NCI-H2196 treated with DMSO at 0.1 percent for 48 hours (cell line): ENCODE data around the gene MEF2C.
"Not testable (repeated sequence)": the region's sequence is repeated elsewhere in the genome, so short reads cannot be mapped to it uniquely, and the experiment has no call there.

Source experiments
- DNase-seq: peaks from one replicate; lab custom pipeline; 2025; ENCODE audit not compliant: unreplicated experiment; lab: John Stamatoyannopoulos, UW

MEF2C gene

DNA sequence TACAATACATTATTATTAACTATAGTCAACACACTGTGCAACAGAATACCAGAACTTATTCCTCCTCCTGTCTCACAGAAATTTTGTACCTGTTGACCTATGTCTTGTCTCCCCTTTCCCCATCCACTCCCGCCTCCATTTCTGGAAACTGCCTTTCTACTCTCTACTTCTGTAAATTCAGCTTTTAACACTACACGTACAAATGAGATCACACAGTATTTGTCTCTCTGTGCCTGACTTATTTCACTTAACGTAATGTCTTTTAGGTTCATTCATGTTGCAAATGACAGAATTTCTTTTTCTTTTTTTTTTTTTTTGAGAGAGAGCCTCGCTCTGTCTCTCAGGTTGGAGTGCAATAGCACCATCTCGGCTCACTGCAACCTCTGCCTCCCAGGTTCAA is 19.5 kb downstream of the MEF2C start:
- DNase-seq, result no peak

DNA sequence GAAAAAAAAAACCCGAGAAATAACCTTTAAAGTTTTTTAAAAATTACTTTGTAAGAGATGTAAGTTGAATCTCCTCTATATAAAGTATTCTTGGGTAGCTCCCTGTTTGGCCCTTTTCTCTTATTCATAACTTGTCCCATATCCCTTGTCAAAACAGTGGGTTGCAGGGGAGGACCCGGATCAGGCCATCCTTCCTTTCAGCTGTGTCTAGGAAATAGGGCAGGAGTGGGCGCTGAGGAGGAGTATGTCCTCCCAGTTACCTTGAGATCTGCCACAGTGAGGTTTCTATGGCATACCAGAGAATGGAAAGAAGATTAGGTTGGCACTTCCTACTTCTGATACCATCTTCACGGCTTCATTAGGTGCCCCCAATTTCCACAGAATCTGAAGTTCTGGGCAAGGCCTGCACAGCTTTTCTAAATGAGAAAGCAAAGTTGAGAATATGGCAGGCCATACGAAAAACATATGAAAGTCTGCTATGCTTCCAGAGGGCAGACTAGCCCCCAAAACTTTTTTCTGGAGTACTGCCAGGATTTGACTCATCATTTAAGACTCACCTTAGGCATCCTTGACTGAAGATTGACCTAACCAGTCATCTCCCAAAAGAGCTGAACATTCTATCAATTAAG is 20.3 kb downstream of the MEF2C start:
- no peak for DNase-seq

- DNase-seq, result no peak
Observed at GRCh38 chr5:88861231-88861630, 21.8 kb downstream of the MEF2C start.

- no peak for DNase-seq
Observed at GRCh38 chr5:88860501-88860900, 22.5 kb downstream of the MEF2C start.

DNA sequence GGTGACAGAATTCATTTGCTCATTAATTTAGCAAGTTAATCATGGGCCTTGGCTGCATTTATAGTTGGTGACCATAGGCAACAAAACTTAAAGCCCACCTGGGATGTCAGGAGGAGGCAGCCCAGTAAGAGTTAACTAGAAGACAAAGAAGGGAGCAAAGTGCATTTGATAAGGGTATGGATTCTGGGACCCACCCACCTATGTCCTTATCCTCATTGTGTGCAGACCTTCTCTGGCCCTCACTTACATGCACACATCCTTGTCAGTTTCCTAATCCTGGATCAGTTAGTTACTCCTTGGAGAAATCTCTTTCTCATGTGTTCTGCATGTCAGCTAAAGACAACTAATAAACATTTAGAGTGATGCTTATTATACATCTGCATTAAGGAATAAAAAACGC is 24.6 kb downstream of the MEF2C start:
- DNase-seq, result no peak

GRCh38 chr5:88856381-88856780 is 26.6 kb downstream of the MEF2C start:
- not testable (repeated sequence) for DNase-seq

DNA sequence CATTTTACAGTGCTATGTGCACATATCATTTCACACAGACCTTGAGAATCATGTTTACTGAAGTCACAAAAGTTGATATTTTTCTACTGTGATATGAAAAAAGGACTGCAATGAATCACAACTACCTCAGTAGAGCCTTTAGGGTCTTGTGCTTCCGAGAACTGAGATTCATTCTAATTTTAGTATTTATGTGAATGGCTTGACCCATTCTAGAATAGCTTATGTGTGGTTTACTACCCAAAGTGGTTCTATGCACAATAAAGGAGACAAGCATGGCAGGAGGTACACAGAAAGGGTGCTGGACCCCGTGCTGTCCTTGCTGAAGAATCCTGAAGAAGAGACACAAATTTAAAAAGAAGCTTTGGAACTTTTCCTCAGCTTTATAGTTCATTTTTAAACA is 28.2 kb downstream of the MEF2C start:
- DNase-seq, result no peak

DNA sequence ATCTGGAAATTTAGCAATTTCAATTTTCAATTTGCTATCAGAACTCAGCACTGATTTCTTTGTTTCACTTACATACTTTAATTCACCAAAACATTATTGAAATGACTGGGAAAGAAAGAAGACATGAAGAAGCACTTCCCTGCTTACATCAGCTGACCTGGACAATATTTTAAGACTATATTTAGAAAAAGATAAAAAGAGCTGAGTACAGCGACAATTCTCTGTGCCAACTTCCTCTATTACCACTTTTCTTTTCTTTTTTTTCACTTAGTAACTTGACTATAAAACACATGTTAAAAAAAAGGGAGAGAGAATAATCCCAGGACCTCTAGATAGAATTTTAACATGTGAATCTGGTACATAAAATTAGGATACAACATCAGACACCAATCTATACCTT is 35.6 kb downstream of the MEF2C start:
- no peak for DNase-seq

DNA sequence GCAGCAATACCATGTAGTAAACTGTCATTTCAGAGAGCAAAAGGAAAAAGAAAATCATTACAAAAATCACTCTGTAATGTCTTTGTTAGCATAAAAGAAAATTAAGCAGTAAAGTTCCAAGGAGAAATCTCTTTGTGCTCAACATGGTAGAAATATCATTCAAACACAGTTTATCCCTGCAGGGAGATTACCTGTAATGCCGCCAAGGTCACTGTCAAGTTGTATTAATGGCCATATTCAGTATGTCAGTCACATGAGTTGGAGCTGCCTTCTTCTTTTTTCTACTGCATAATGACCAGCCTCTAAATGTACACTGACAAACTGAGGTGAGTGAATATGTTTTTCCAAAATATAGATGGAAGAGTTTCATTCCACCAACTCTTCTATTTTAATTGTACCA is 36.5 kb downstream of the MEF2C start:
- no peak for DNase-seq

DNA sequence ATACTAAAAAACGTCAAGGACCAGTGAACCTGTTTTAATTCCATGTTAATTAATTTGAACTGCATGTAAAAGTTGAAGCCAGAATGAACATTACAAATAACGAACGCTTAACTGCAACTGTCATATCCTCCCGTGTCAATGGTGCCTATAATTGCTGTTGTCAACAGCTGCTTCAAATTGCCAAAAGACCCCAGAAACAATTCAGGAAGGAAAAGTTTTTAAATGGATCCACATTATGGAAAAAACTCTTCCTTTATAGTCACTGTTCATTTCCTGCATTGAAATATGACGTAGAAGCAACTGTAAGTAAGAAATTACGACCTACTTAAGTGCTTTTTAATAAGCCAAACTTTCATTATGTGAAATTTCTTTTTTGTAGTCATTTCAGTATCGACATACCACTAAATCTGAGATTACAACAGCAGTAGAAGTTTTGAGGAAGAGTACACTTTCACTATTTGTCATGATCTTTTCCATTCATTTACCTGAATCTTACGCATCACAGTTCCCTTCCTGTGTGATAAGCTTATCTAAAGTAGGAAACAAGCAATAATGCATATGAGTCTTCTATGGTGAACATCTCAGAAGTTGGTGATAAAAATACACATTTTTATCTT is 37.8 kb downstream of the MEF2C start:
- no peak for DNase-seq

DNA sequence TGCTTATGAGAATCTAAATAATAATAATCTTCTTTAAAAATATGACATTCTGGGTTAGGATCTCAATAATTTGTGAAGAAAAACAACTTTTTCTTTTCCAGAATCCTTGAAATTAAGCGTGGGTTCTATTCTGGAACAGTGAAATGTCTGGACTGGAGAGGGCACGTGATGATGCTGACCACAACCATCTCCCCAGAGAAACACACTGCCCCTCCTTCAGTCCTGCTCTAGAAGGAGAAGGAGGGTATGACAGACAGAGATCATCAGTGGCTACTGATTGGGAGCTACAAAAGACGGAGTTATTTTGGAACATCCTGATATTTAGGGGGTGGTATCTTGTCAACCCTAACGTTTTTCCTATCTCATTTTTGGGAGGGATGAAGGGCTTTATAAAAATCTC is 40.2 kb downstream of the MEF2C start:
- DNase-seq, result no peak

GRCh38 chr5:88841212-88841611 is 41.8 kb downstream of the MEF2C start:
- no peak for DNase-seq

GRCh38 chr5:88840495-88840894 is 42.5 kb downstream of the MEF2C start:
- no peak for DNase-seq

- DNase-seq, result no peak
Observed at GRCh38 chr5:88839238-88839637, 43.7 kb downstream of the MEF2C start.

DNA sequence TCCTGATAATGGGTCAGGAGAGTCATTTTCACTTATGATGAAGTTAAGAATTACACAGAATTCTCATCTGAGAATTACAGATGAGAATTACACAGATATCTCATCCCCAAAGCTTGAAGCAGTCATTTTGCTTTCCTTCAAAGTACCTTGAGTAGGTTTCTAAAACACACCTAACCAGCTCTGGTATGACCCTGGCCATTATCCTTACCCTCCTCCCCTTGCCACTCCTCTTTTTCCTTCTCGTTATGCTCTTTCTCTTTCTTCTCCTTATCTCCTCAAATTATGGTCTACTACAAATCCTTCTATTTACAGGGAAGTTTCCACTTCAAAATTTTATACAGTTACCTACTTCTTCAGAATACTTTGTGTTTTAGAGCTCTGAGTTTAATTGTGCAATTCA is 44.5 kb downstream of the MEF2C start:
- DNase-seq, result no peak

GRCh38 chr5:88837817-88838216 is 45.2 kb downstream of the MEF2C start:
- DNase-seq, result no peak

GRCh38 chr5:88837222-88837621 is 45.8 kb downstream of the MEF2C start:
- DNase-seq, result no peak

DNA sequence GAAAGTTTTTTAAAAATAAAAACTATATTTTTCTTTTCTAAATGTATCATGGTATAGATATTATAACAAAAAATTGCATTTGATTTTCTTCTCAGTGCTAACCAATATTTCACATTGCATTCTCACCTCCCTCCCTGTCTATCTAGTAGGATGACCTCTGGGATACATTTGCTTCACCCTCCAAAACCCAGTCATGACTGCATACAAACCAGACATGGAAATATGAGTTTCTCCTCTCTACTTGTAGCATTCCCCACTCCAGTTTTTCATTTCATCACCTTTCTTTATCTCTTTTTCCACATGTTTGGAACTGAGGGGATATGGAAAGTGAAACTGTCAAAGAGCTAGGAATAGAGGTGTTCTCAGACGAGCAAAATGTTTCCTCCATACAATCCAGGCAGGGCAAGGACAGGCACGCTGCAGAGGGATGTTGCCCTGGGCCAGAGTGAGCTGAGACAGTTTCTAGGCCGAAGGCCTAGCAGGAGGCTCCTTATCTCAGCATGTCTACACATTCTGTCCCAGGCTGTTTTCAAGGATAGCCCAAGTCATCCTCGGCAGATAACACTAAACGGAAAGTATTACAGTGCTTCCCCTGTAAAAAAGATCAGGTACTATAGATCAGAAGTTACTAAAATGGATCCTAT is 46.7 kb downstream of the MEF2C start:
- no peak for DNase-seq

DNA sequence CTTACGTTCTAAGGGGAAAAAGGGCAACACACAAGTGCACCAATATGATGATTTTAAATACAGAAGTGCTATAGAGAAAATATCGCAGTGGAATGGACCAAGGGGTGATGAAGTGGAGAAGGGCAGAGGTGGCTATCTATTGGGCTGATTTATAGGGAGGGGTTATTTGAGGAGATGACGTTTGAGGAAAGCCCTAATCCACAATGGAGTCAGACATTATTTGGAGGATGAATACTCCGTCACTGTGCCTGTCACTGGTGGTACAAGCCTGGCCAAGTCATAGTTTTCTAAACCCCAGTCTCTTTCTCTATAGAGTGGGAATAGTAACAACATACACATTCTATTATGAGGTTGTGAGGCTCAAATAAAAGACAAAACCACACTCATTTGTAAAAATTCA is 48.5 kb downstream of the MEF2C start:
- no peak for DNase-seq

DNA sequence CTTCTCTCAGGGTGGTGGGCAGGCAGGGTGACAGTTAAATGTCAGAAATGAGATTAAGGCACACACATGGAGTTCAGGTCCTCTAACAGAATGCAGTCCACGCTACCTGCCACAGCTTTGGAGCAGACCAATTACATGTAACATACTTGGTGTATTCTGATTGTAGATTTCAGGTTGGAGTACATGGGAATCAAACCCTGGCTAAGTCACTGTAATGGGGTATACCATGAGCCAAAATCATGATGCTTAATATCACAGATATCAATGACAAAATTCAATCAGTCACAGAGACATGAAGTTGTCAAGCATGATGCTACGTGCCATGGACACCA is 48.9 kb downstream of the MEF2C start:
- no peak for DNase-seq

DNA sequence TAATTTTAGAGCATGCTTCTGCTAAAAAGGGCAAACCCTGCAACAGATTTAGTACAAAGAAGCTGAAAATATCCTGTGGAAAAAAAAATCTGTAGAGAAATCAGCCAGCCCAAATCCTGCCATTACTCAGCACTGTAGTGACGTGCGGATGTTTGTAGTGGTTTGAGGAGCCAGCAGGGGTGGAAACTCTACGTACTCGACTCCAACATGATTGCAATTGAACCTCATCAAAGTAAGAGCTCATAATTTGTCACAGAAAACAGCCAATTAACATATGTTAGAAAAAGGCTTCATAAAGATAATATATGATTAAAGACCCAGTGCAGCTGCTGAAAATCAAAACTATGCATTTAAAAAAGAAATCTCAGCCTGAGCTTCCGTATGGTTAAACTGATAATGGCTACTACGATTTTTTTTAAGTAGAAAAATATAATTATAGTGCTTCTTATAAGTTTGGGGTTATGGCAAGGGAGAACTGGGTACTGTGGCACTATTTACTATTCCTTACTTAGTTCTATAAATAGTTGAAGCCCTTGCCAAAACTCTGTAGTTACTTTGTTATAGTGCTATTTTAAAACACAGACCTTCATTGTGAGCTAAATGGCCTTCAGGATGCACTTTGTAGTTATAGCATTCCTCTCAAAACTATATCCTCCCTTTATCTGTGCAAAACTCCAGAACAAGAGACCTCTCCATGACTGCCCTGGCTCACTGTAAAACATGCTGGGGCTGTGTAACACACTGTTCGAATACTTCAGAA is 49.4 kb downstream of the MEF2C start:
- DNase-seq, result no peak

DNA sequence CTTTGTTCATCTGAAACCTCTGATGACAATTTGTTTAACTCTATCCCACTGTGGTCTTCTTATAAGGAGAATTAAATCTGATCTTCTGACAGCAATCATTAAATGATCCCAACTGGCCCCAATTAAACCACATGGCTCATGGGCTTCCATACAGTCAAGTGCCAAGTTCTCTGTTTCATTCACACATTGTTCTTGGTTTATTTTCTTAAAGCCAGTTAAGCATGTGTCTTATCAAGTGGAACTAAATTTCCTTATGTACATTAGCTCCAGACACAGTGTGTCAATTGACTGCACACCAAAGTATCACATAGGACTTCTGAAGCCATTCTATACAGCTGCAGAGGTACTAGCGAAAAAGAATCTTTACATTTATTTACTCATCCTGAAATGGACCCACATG is 51.2 kb downstream of the MEF2C start:
- no peak for DNase-seq
